GM18873 (cell line): ENCODE measurements around the gene NCOA3.

Experiments
- ATAC-seq: cut with Tn5 transposase; IDR thresholded peaks from one replicate; pipeline ENCODE4 v1.9.1; 2021; ENCODE audit warnings: mild to moderate bottlenecking, moderate library complexity, moderate number of reproducible peaks; ENCODE audit not compliant: unreplicated experiment, low FRiP score

The NCOA3 gene

DNA sequence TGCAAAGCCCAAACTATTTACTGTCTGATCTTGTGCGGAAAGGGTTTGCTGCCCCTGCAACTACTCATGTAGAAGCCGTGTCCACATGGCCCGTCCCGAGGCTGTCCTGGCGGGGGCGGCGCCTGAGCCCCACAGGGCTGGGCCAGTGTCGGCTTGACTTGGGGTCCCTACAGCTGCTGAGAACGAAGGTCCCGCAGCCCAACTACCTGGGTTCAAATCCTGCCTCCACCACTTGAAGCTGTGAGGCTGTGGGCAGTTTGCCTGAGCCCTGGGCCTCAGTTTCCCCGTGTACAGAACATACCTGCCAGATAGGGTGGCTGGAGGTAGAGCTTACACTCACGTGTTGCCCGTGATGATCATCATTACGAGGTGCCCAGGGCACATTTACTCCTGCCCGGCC, 172.5 kb downstream of the NCOA3 start:
- no peak for ATAC-seq

DNA sequence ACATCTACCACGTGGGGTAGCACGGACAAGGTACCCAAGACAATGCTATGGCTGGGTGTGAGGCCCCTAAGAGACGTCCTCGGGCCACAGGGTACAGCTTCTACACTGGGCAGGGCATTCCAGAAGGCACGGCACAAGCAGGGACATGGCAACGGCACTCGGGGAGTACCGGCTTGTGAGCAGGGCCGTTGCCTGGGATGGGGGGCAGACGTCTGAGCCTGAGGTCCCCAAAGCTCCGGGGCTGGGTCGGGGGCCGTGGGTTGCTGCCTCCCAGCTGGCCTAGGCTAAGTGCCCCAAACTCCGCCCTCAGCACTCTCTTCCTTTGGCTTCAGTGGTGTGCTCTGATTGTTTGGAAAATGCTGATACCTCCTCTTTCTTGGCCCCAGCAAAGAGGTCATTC, 173.0 kb downstream of the NCOA3 start:
- no peak for ATAC-seq

- ATAC-seq = no peak
Measured at GRCh38 chr20:47675190-47676142, 173.8 kb downstream of the NCOA3 start.

DNA sequence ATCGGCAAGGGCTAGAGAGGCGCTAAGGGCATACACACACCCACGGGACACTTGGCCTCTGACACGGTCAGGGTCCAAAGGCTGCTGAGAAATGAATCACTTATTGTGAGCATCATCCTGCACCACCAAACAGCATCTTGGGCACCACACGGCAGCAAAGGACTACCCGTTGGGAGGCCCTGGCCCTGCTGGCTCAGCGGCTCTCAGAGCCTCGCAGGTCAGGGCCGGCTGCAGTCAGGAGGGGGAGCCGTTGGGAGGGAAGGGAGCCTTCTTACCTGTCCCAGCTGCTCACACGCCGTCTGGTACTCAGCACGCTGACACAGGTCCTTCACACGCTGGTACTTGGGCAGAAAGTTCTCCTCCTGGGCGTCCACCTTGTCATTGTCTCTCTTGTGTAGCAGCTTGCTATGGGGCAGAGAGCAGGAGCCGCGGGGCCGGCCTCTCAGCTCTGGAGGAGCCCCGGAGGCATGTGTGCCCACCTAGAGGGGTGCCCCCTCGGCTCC, 174.6 kb downstream of the NCOA3 start:
- ATAC-seq = no peak

GRCh38 chr20:47676912-47677634, 175.4 kb downstream of the NCOA3 start:
- ATAC-seq = no peak

DNA sequence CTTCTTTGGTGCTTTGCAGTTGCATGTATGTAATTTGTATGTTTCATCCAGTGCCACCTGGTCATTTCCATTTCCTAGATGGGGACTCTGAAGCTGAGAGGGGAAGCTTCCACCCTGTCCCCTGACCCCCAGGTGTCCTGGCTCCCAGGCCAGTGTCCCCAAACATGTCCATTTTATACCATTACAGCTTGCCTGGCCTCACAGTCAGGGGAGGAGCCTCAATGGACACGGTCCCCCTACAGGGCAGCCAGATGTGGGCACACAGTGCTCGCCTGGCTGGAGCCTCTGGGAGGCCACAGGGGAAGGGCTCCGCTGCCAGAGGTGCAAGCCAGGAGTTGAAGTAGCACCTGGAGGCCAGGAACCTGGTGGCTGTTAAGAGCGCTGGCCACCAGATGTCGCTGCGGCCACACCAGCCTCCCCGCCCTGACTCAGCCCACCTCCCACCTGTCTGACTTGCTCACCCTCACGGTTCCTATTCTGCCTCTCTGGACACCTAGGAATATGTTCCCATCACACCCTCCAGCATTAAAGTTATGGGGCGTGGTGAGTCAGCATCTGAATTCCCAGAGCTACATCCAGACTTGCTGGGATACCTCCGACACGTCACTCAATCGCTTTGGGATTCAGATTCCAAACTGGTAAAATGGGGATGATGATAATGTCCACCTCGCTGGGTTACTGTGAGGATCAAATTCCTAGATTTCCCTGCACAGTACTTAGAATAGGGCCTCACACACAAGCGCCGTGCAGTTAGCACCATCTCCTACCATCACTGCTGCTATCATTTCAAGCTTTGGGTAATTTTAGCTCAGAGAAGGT, 176.2 kb downstream of the NCOA3 start:
- no peak for ATAC-seq

- no peak for ATAC-seq
Measured at GRCh38 chr20:47678536-47678935, 176.8 kb downstream of the NCOA3 start.

DNA sequence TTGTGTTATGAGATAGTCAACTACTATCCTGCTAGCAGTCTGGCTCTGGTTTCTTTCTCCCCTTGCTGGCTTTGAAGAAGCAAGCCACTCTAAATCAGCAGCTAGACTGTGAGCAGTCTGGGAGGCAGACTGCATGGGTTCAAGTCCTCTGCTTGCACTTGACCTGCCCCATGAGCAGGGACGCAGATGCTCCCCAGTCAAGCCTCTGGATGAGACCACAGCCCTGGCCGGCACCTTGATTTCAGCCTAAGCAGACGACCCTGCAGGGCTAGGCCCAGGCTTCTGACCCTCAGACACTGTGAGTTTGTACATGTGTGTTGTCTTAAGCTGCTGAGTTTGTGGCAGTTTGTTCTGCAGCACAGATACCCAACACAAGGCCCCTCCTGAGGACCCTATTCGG, 177.8 kb downstream of the NCOA3 start:
- no peak for ATAC-seq

- no peak for ATAC-seq
Measured at GRCh38 chr20:47680804-47681529, 179.3 kb downstream of the NCOA3 start.

DNA sequence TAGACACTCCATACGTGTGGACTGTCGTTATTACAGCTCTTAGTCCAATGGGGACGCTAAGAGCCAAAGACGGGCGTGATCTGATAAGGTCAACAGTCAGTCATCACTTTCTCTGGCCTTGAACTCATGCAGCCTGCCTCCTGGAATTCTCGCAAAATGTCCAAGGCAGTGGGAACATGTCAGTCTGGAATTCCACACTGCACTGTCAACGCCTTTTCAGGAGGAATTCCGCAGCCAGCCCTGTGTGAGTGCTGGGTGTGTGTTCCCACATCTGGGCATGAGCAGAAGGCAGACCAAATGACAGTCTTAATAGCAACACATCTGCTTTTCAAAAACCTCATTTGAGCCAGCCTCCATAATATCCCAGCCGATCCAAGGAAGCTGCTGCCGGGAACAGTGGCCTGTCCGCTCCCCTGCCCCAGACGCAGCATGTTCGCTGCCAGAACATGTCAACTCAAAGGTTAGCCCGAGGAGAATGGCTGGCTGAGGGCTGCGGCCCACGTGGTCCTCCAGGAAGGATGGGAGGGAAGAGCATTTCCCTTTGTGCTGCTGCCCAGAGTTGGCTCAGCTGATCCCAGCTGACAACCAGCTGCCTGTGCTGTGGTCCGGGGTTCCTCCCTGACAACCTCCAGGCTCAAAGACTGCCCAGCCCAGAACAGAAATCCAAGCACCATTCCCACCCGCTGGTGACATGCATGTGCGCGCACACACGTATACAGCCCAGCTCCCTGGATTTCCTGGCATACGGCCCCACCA, 180.5 kb downstream of the NCOA3 start:
- no peak for ATAC-seq

DNA sequence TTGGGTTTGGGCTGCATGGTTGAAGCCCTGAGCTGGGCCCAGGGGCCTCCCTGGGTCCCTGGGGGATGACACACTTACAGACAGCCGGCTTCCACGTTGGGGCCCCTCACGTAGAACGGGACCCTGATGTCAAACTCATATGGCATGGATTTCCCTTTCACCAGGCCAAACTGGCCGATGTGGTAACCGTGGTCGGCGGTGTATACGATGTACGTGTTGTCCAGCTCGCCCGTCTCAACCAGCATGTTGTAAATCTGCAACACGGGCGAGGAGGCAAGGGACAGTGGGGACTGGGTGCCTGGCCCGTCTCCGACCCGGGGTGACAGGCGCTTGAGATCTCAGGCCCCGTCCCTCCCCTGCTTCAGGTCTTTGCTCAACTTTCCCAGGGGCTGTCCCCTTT, 181.2 kb downstream of the NCOA3 start:
- no peak for ATAC-seq

DNA sequence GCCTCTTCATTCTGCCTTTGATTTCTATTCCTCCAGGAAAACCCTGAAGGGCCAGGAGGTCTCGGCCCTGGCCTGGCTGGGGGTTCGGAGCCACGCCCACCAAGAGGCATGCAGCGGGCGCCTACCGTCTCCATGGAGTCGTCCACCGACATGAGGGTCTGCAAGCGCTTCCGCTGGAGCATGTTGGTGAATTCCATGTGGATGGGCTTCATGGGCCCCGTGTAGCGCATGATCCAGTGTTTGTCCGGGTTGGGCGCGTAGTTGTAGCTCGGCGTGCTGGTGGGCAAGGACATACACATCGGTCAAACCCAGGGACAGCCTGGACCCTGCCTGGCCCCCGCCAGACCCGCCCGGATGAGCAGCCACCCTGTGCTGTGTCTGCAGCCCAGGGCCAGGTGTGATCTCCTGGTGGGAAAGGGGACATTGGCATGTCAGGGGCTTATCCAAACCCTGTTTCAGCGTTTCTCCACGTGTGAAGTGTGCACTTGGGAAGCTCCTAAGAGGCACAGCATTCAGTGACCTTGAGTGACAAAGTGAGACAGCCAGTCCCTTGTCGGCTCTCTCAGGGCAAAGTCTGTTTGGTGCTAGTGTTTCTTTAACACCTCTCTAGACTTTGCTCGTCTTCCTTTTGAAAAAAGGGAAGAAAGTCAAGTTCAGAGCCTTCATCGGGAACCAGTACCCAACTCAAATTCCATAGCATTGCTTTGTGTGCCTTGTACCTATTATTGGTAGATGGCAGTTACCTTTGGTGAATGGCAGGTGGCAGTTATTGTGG, 182.8 kb downstream of the NCOA3 start:
- ATAC-seq = no peak

DNA sequence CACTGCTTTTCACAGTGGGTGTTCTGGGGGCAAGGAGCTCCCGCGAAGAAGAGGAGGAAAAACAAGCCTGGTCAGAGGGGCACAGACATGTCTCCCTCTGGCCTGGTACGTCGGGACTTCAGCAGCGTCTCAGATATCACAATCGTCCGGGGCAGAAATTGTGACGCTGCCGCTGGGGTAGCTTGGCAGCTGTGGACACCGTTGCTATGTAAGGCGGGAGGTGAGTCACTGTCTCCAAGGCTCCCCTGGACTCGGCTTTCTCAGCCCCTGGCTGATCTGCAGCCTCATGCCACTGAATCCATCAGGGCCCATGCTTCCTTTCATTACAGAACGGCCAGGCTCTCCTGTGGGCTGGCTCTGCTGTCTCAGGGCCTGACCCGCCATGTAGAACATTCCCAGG, 184.9 kb downstream of the NCOA3 start:
- ATAC-seq = no peak

- no peak for ATAC-seq
Measured at GRCh38 chr20:47687095-47687987, 185.7 kb downstream of the NCOA3 start.

GRCh38 chr20:47688385-47689381, 187.0 kb downstream of the NCOA3 start:
- no peak for ATAC-seq

DNA sequence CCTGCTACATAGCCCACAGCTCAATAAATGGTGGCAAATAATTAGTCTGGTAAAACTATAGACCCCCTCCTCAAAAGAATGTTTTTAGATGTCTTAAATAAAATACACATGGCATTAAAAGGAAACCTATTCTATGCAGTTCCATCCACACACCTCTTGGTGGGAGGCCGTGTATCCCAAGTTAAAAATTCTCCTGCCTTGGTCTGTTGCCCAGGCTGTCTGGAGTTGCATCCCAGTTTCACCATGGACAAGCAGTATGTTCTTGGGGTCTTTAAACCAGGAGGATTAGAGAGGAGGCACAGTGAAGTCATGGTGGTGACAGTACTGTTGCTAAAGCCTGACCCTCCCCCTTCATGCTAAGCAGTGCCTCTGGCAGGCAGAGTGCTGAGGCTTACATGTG, 188.0 kb downstream of the NCOA3 start:
- ATAC-seq = no peak
